Measurements from ENCODE around the gene HNF4A. TPM values are rescaled to one million over a fixed set of nuclear protein-coding genes. Genes with fewer than 3 reads are reported as not detected.

The HNF4A gene
- not detected for total RNA-seq

DNA sequence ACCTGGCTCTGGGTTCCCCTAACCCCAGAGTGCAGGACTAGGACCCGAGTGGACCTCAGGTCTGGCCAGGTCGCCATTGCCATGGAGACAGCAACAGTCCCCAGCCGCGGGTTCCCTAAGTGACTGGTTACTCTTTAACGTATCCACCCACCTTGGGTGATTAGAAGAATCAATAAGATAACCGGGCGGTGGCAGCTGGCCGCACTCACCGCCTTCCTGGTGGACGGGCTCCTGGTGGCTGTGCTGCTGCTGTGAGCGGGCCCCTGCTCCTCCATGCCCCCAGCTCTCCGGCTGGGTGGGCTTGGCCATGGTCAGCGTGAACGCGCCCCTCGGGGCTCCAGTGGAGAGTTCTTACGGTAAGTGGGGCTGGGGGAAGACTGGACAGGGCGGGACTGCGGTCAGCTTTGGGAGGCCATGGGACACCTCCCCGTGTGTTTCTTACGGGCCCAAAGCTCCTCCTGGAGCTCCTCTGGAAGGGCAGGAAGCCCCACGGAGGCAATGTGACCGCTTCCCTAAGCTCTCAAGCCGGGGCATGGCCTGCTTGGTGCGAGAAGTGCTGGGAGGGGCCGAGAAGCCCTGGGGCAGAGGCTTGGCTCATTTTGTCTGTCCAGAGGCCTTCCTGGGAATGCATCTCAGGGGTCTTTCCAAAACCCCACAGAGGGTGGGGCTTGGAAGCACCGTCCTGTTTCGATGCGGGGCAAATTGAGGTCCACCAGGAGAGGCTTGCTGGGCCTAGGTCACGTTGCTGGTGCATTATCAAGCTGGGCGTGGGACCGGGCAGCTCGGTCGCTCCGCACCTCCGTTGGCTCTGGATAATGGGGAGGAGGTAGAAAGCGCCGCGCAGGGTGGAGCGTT, at the start of gene HNF4A:
TSS of gene HNF4A (plus strand) at position 202 of the 855 bp plus-strand sequence. CDS start at position 308, 106 bp downstream.

DNA sequence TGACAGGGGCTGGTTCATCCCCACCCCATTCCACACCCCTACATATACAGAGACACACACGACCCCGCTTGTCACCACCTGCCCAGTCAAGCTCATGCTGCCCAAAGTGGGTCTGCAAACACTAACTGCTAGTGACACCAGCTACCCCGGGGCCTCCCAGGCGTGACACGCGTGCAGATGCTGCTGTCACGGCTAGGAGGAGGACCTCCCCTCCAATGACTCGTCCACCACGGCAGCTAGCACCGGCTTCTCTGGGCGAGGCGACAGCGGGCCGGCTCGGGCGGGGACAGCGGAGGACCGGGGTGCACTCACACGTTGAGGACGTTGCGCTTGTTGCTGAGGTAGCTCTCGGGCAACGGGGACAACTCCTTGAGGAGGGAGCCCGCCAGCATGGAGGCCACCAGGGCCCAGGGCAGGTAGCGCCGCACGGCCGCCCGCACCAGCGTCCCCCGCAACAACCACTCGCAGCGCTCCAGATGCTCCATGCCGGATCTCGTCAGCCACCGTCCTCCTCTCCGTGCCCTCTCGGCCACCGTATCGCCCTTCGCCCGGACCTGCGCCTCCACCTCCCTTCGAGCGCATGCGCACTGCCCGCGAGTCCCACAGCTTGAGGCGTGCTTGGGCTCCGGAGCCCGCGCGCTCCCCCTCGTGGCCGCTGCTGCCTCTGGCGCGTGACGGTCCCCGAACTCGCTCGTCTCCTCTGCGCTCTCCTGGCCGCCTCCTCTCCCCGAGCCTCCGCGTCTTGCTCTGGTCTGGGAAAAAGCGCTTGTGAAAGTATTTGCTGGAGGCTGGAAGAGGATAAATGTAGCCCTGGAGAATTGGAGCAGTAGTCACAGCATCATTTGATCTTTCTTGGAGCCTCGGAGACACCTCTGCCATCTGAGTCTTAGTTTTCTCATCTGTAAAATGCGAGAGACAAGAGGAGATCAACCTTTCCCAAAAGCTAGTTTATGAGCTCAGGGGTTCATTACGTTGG, 44.5 kb upstream of the HNF4A start, which contains the start of gene FITM2:
TSS of gene FITM2 (minus strand) at position 539 of the 976 bp plus-strand sequence. CDS start at position 485, 54 bp downstream.

DNA sequence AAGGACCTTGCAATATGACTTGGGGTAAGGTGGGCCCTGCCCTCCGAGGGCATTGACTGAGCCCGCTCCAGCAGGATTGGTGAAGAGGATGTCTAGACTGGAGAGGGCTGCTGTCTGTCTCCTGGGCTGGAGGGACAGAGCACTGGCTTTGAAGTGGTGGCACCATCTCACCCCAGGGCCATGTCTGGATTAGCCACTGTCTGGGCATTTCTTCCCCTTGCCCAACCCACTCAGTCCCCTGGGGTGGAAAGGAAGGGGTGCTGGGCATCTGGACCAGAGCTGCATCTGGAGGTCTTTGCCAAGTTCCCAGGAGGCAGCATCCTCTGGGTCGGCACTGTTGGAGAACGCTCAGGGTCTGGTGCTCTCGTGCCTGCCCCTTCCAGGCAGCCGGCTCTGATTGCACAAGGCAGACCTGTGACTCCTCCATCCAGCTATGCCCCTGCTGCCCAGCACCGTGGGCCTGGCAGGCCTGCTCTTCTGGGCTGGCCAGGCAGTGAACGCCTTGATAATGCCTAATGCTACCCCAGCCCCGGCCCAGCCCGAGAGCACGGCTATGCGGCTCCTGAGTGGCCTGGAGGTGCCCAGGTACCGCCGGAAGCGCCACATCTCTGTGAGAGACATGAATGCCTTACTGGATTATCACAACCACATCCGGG, 18.6 kb upstream of the HNF4A start, which contains the start of gene R3HDML:
TSS of gene R3HDML (plus strand) at position 319 of the 656 bp plus-strand sequence. CDS start at position 434, 115 bp downstream.

DNA sequence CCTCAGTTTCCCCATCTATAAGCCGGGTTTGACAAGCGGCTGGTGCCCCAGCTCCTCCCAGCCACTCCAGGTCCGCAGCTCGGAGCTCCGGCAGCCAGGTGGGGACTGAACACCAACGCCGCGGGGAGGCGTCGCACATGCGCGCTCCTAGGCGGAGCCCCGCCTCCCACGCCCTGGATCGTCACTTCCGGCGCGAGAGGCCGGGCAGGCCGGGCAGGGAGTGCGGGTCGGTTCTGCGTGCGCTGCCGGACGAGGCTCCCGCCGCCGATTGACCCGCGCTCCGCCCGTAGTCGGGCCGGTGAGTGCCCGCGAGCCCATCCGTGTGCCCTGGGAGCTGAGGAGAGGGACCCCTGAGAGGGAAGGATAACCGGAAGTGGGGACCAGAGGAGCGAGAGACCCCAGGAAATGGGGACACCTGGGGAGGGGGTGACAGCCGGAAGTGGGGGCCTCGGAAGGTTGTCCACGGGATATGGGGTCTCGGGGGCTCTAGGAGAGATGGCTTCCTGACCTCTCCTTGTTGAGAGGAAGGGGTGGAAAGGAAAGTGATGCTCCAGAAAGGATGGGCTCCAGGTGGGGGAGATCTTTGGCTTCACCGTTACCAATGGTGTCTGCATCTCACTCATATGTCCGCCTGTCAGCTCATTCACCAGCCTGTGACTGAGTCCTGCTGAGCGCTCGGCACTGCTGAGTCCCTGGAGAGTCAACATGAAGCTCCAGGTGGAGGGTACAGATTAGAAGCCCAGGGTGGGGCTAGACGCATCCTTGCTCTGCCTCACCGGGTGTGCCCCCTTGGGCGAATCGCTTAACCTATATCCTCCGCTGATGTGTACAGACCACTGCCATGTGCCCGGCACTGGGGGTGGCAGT, 120.4 kb downstream of the HNF4A start, which contains the start of gene TTPAL:
TSS of gene TTPAL (plus strand) at position 181 of the 867 bp plus-strand sequence. CDS start 4,126 bp downstream, outside the sequence.

Small RNA genes lying within 50 kb of the gene (small RNA-seq; reads per million reads assigned to genes)
- gene MIR3646 (ENCODE audit: low replicate concordance) = not detected
- gene RF00019 (ENCODE audit: low replicate concordance) = not detected
- gene RPL37AP1 (ENCODE audit: low replicate concordance) = 0.21 reads per million

Other genes starting within 250 kb of the HNF4A start
- not detected for gene JPH2, start 168.5 kb upstream of the HNF4A start, total RNA-seq
- gene OSER1, start 144.9 kb upstream of the HNF4A start, total RNA-seq = 30.4 TPM
- gene GDAP1L1, start 108.4 kb upstream of the HNF4A start, total RNA-seq = 121 TPM
- gene FITM2, start 44.5 kb upstream of the HNF4A start, total RNA-seq = 7.2 TPM
- gene R3HDML, start 18.7 kb upstream of the HNF4A start, total RNA-seq = not detected
- 9.7 TPM for gene TTPAL, start 120.2 kb downstream of the HNF4A start, total RNA-seq
- 67.6 TPM for gene SERINC3, start 166.4 kb downstream of the HNF4A start, total RNA-seq
- gene PKIG, start 226.9 kb downstream of the HNF4A start, total RNA-seq = 23.2 TPM